Suprapubic skin (tissue), 4 donors: ENCODE data around the gene CSKMT. TPM values are rescaled to one million over a fixed set of nuclear protein-coding genes. Genes with fewer than 3 reads are reported as not detected.
"Not testable (repeated sequence)": the region's sequence is repeated elsewhere in the genome, so short reads cannot be mapped to it uniquely, and the experiment has no call there.

Source experiments
- DNase-seq, 2 donors: peaks; one replicate each; pipeline ENCODE4 v3.0.0-alpha.2; 2019; ENCODE audit warnings: low spot score in 2 of 2
- H3K27ac ChIP-seq: fragments of 200-600 bp; sonication (generic); one replicate; pipeline ENCODE4 v1.5.1; 2019
- H3K27me3 ChIP-seq: fragments of 200-600 bp; sonication (generic); one replicate; pipeline ENCODE4 v1.5.1; 2019
- H3K36me3 ChIP-seq: fragments of 200-600 bp; sonication (generic); one replicate; pipeline ENCODE4 v1.5.1; 2019
- H3K4me1 ChIP-seq: fragments of 200-600 bp; sonication (generic); one replicate; pipeline ENCODE4 v1.5.1; 2019
- H3K4me3 ChIP-seq: fragments of 200-600 bp; sonication (generic); one replicate; pipeline ENCODE4 v1.5.1; 2019; ENCODE audit warnings: mild to moderate bottlenecking
- H3K9me3 ChIP-seq: fragments of 200-600 bp; sonication (generic); one replicate; pipeline ENCODE4 v1.5.1; 2019
- EP300 ChIP-seq: sonication (generic); formaldehyde crosslinking; IDR thresholded peaks from one replicate; pipeline ENCODE4 v1.6.1; 2017; ENCODE audit warnings: antibody characterized with exemption
- POLR2A ChIP-seq, 2 donors: fragments of 450-650 bp; IDR thresholded peaks; one replicate each; pipeline ENCODE4 v1.6.1; 2017; ENCODE audit warnings: antibody characterized with exemption in 2 of 2, mild to moderate bottlenecking in 2 of 2, moderate library complexity in 2 of 2
- POLR2AphosphoS5 ChIP-seq, 3 donors: sonication (generic); formaldehyde crosslinking; IDR thresholded peaks; one replicate each; pipeline ENCODE4 v1.6.1; 2017; ENCODE audit warnings: antibody characterized with exemption in 3 of 3
- WGBS: methylation state at CpG from one replicate; pipeline ENCODE4 v1.1.5; 2018; 5-methylcytosine and 5-hydroxymethylcytosine counted together
- total RNA-seq, 4 donors: library from RNA; depleted of rRNA; stranded (reverse); fragments of >200 nt; gene quantifications; one replicate each; pipeline ENCODE4 v1.1.0, GENCODE V29; 2016
- TF ChIP-seq, protein P1 (sequence below), 2 donors: fragments of 200-600 bp in 1 of 2; fragments of 450-650 bp in 1 of 2; sonication (generic) in 1 of 2; IDR thresholded peaks; one replicate each; pipeline ENCODE4 v1.5.1; 2016 to 2019; ENCODE audit warnings: antibody characterized with exemption in 2 of 2, mild to moderate bottlenecking in 1 of 2, moderate library complexity in 1 of 2

Gene CSKMT
- total RNA-seq, 4 donors from 2014 or later: 2.8 to 6.0 (median 4.2) TPM

DNA sequence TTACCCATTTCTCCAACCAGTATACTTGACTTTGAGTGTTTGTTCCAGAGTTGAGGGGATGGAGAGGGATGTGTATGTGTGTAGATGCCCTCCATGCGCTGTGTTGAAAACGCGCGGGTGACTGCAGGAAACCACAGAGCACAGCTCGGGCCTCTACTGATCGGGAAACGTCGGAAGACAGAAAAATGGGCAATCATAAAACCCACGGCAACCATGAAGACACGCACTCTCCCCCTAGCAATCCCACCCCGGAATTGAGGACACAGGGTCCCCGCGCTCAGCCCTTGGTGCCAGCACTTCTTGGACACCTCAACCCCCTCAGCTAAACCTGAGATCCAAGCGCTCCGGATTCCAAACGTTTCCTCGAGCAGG, 6.1 kb downstream of the CSKMT start:
- no peak for TF ChIP-seq EP300
- TF ChIP-seq POLR2AphosphoS5 (IDR thresholded peaks at IDR 0.05): no peak
- TF ChIP-seq, protein P1, sequence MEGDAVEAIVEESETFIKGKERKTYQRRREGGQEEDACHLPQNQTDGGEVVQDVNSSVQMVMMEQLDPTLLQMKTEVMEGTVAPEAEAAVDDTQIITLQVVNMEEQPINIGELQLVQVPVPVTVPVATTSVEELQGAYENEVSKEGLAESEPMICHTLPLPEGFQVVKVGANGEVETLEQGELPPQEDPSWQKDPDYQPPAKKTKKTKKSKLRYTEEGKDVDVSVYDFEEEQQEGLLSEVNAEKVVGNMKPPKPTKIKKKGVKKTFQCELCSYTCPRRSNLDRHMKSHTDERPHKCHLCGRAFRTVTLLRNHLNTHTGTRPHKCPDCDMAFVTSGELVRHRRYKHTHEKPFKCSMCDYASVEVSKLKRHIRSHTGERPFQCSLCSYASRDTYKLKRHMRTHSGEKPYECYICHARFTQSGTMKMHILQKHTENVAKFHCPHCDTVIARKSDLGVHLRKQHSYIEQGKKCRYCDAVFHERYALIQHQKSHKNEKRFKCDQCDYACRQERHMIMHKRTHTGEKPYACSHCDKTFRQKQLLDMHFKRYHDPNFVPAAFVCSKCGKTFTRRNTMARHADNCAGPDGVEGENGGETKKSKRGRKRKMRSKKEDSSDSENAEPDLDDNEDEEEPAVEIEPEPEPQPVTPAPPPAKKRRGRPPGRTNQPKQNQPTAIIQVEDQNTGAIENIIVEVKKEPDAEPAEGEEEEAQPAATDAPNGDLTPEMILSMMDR (IDR thresholded peaks at IDR 0.05): no peak
- no peak for TF ChIP-seq POLR2A (IDR thresholded peaks at IDR 0.05)

DNA sequence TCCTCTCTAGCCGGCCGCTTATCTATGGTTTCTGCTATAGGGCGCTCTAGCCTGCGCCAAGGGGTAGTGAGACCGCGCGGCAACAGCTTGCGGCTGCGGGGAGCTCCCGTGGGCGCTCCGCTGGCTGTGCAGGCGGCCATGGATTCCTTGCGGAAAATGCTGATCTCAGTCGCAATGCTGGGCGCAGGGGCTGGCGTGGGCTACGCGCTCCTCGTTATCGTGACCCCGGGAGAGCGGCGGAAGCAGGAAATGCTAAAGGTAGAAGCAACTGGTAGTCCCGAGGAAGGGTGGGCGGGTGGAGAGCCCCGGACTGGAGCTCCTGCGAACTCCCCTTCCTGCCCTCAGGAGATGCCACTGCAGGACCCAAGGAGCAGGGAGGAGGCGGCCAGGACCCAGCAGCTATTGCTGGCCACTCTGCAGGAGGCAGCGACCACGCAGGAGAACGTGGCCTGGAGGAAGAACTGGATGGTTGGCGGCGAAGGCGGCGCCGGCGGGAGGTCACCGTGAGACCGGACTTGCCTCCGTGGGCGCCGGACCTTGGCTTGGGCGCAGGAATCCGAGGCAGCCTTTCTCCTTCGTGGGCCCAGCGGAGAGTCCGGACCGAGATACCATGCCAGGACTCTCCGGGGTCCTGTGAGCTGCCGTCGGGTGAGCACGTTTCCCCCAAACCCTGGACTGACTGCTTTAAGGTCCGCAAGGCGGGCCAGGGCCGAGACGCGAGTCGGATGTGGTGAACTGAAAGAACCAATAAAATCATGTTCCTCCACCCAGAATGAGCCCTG, 6.7 kb downstream of the CSKMT start, which contains the start of the genes LBHD1 and UQCC3:
Gene LBHD1 (minus strand): TSS at position 660 of the 782 bp plus-strand sequence. CDS start 2,236 bp downstream, outside the sequence.
Gene UQCC3 (plus strand): TSS at position 66 of the 782 bp plus-strand sequence. CDS start 73 bp downstream, at position 139.
- Histone ChIP-seq H3K4me3 (peak within 1 kb of the TSS; percentile 86), H3K9me3 (no peaks in the 10 kb centered on the region), H3K4me1 (peaks cover 49% of the 10 kb centered on the region), H3K27me3 (no peaks in the 10 kb centered on the region), H3K36me3 (peaks cover 20% of the 10 kb centered on the region), H3K27ac (peak within 1 kb of the TSS; percentile 89)
- peak; percentile 85 to 89 for DNase-seq
- WGBS: 3% methylated on average over 10 of the region's 59 CpGs
- no peak for TF ChIP-seq EP300
- peak in 1 of 2 donors; percentile 50 for TF ChIP-seq POLR2A (IDR thresholded peaks at IDR 0.05)
- TF ChIP-seq, protein P1 (IDR thresholded peaks at IDR 0.05): no peak
- peak in 1 of 3 donors; percentile 23 for TF ChIP-seq POLR2AphosphoS5 (IDR thresholded peaks at IDR 0.05)

More for the DNA sequence above, 6.1 kb downstream of the CSKMT start:
- Histone ChIP-seq H3K27ac (peak overlapping the region; percentile 89), H3K4me3 (peak overlapping the region; percentile 86), H3K9me3 (no peaks in the 10 kb centered on the region), H3K36me3 (peaks cover 18% of the 10 kb centered on the region), H3K4me1 (peaks cover 53% of the 10 kb centered on the region), H3K27me3 (no peaks in the 10 kb centered on the region)
- DNase-seq: no peak
- WGBS: 0% methylated on average over 13 of the region's 17 CpGs

DNA sequence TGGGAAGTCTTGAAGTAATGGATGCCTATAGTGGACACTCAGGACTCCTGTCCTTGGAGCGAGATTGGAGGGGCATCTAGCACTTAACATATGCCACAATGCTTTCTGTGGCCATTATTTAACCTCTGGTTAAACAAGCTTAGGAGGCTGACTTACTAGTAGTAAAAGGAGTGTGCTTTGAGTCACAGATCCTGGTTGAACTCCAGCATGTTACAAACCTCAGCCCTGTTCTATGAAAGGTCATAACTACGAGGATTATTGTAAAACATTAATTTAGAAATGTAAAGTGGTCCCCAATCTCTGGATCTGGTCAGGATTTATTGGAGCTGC, 8.0 kb downstream of the CSKMT start:
- no peaks in the 10 kb centered on the region for H3K27me3 ChIP-seq
- DNase-seq: no peak
- no peaks in the 10 kb centered on the region for H3K9me3 ChIP-seq
- peaks cover 50% of the 10 kb centered on the region for H3K4me1 ChIP-seq
- no peak overlapping the region for H3K4me3 ChIP-seq
- no peak overlapping the region for H3K27ac ChIP-seq
- WGBS: 80% methylated on average over 2 of the region's 2 CpGs
- TF ChIP-seq, protein P1 (IDR thresholded peaks at IDR 0.05): no peak
- TF ChIP-seq POLR2A (IDR thresholded peaks at IDR 0.05) (no peak), POLR2AphosphoS5 (IDR thresholded peaks at IDR 0.05) (no peak), EP300 (no peak)
- H3K36me3 ChIP-seq: peaks cover 28% of the 10 kb centered on the region

DNA sequence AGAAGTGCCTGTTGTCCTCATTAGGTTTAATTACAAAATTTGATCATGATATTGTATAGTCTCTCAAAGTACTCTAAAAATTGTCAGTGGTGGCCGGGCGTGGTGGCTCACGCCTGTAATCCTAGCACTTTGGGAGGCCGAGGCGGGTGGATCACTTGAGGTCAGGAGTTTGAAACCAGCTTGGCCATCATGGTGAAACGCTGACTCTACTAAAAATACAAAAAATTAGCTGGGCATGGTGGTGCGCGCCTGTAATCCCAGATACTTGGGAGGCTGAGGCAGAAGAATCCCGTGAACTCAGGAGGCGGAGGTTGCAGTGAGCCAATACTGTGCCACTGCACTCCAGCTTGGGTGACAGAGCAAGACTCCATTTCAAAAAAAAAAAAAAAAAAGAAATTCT, 10.3 kb downstream of the CSKMT start:
- not testable (repeated sequence) for H3K4me3 ChIP-seq, H3K9me3 ChIP-seq, H3K27me3 ChIP-seq, H3K27ac ChIP-seq, DNase-seq
- peaks cover 54% of the 10 kb centered on the region for H3K4me1 ChIP-seq
- peaks cover 28% of the 10 kb centered on the region for H3K36me3 ChIP-seq
- 97% methylated on average over 10 of the region's 10 CpGs for WGBS

DNA sequence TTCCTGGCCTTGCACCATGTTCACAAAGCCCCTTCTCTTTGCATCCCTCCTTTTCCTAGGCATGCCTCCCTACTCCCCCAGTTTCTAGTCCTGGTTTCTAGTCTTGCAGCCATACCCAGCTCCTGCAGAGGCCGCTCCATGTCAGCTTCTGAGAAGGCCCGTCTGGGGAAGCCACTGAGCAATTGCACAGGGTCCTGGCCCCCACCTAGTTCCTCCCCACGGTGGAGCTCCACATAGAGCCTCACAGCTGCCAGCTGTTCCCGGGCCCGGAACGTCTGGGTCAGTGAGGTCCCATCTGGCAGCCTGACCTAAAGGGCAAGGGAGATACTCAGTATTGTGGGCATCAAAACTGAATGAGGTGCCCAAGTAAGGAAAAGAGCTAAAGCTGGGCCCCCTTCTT, 11.6 kb downstream of the CSKMT start:
- 43% methylated on average over 6 of the region's 6 CpGs for WGBS
- Histone ChIP-seq H3K27ac (no peak overlapping the region), H3K9me3 (no peaks in the 10 kb centered on the region), H3K4me3 (no peak overlapping the region), H3K4me1 (peaks cover 56% of the 10 kb centered on the region), H3K36me3 (peaks cover 28% of the 10 kb centered on the region), H3K27me3 (no peaks in the 10 kb centered on the region)
- no peak for DNase-seq
- TF ChIP-seq EP300: no peak
- TF ChIP-seq POLR2A (IDR thresholded peaks at IDR 0.05): no peak
- TF ChIP-seq, protein P1 (IDR thresholded peaks at IDR 0.05): no peak
- no peak for TF ChIP-seq POLR2AphosphoS5 (IDR thresholded peaks at IDR 0.05)
